ENCODE data around the gene NLRC5.

GRCh38 chr16:56939801-56940200, 49.6 kb upstream of the NLRC5 start:
- TF ChIP-seq EZH2 (IDR thresholded peaks at IDR 0.05) = no peak
- TF ChIP-seq, protein P1, sequence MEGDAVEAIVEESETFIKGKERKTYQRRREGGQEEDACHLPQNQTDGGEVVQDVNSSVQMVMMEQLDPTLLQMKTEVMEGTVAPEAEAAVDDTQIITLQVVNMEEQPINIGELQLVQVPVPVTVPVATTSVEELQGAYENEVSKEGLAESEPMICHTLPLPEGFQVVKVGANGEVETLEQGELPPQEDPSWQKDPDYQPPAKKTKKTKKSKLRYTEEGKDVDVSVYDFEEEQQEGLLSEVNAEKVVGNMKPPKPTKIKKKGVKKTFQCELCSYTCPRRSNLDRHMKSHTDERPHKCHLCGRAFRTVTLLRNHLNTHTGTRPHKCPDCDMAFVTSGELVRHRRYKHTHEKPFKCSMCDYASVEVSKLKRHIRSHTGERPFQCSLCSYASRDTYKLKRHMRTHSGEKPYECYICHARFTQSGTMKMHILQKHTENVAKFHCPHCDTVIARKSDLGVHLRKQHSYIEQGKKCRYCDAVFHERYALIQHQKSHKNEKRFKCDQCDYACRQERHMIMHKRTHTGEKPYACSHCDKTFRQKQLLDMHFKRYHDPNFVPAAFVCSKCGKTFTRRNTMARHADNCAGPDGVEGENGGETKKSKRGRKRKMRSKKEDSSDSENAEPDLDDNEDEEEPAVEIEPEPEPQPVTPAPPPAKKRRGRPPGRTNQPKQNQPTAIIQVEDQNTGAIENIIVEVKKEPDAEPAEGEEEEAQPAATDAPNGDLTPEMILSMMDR (IDR thresholded peaks at IDR 0.05) = no peak

Measured in neural progenitor cell (in vitro differentiated cells).